Medulla oblongata (tissue), 1 donor: ENCODE data around the gene ABR.
A peak's percentile ranks its signal among the peaks of the same experiment; 100 is the strongest.
"Not testable (repeated sequence)": the region's sequence is repeated elsewhere in the genome, so short reads cannot be mapped to it uniquely, and the experiment has no call there.

ENCODE experiments used
- DNase-seq: peaks from one replicate; pipeline ENCODE4 v3.0.0-alpha.2; 2015; ENCODE audit errors: extremely low spot score

Gene ABR

GRCh38 chr17:1071103-1071825 lies 108.5 kb downstream of the ABR start:
- no peak for DNase-seq

GRCh38 chr17:1070411-1070810 lies 109.4 kb downstream of the ABR start:
- DNase-seq = no peak

GRCh38 chr17:1069847-1070246 lies 109.9 kb downstream of the ABR start:
- DNase-seq = no peak

- no peak for DNase-seq
Observed at GRCh38 chr17:1068356-1068755, 111.4 kb downstream of the ABR start.

GRCh38 chr17:1067282-1067956 lies 112.4 kb downstream of the ABR start:
- no peak for DNase-seq

- not testable (repeated sequence) for DNase-seq
Observed at GRCh38 chr17:1065416-1065815, 114.4 kb downstream of the ABR start.

- no peak for DNase-seq
Observed at GRCh38 chr17:1060991-1061390, 118.8 kb downstream of the ABR start.

GRCh38 chr17:1059131-1059795 lies 120.5 kb downstream of the ABR start:
- no peak for DNase-seq

GRCh38 chr17:1058423-1059130 lies 121.2 kb downstream of the ABR start:
- no peak for DNase-seq

GRCh38 chr17:1056761-1057160 lies 123.0 kb downstream of the ABR start:
- DNase-seq = no peak

- peak; percentile 81 for DNase-seq
Observed at GRCh38 chr17:1055751-1056645, 123.8 kb downstream of the ABR start.

GRCh38 chr17:1055231-1055630 lies 124.5 kb downstream of the ABR start:
- no peak for DNase-seq

GRCh38 chr17:1054656-1055055 lies 125.1 kb downstream of the ABR start:
- DNase-seq = no peak

GRCh38 chr17:1053661-1054360 lies 126.0 kb downstream of the ABR start:
- DNase-seq = no peak

- no peak for DNase-seq
Observed at GRCh38 chr17:1050996-1051925, 128.5 kb downstream of the ABR start.

GRCh38 chr17:1050246-1050995 lies 129.4 kb downstream of the ABR start:
- no peak for DNase-seq

- DNase-seq = no peak
Observed at GRCh38 chr17:1049446-1050225, 130.1 kb downstream of the ABR start.
